ENCODE measurements around the gene SLC43A2. TPM values are rescaled to one million over a fixed set of nuclear protein-coding genes. Genes with fewer than 3 reads are reported as not detected.

Gene SLC43A2
- total RNA-seq, 1 donor from 2014 or later: 27.0 TPM

- DNase-seq (ENCODE audit: low spot score): no peak
Observed at GRCh38 chr17:1623057-1623630, 5.5 kb downstream of the SLC43A2 start.

GRCh38 chr17:1621273-1621954 lies 7.2 kb downstream of the SLC43A2 start:
- no peak for DNase-seq (ENCODE audit: low spot score)

GRCh38 chr17:1620486-1620885 lies 8.1 kb downstream of the SLC43A2 start:
- no peak for DNase-seq (ENCODE audit: low spot score)

GRCh38 chr17:1617620-1618174 lies 10.9 kb downstream of the SLC43A2 start:
- peak; percentile 58 for DNase-seq (ENCODE audit: low spot score)

GRCh38 chr17:1616101-1616500 lies 12.5 kb downstream of the SLC43A2 start:
- no peak for DNase-seq (ENCODE audit: low spot score)

GRCh38 chr17:1612400-1612799 lies 16.2 kb downstream of the SLC43A2 start:
- no peak for DNase-seq (ENCODE audit: low spot score)

GRCh38 chr17:1611715-1612114 lies 16.9 kb downstream of the SLC43A2 start:
- no peak for DNase-seq (ENCODE audit: low spot score)

- no peak for DNase-seq (ENCODE audit: low spot score)
Observed at GRCh38 chr17:1608676-1609075, 20.0 kb downstream of the SLC43A2 start.

GRCh38 chr17:1607971-1608320 lies 20.7 kb downstream of the SLC43A2 start:
- DNase-seq (ENCODE audit: low spot score): no peak

GRCh38 chr17:1606352-1606985 lies 22.2 kb downstream of the SLC43A2 start:
- DNase-seq (ENCODE audit: low spot score): no peak

GRCh38 chr17:1605681-1606351 lies 22.8 kb downstream of the SLC43A2 start:
- no peak for DNase-seq (ENCODE audit: low spot score)

- DNase-seq (ENCODE audit: low spot score): no peak
Observed at GRCh38 chr17:1604831-1605528, 23.7 kb downstream of the SLC43A2 start.

GRCh38 chr17:1601571-1601970 lies 27.1 kb downstream of the SLC43A2 start:
- DNase-seq (ENCODE audit: low spot score): no peak

- DNase-seq (ENCODE audit: low spot score): no peak
Observed at GRCh38 chr17:1598399-1599095, 30.1 kb downstream of the SLC43A2 start.

- no peak for DNase-seq (ENCODE audit: low spot score)
Observed at GRCh38 chr17:1597861-1598342, 30.7 kb downstream of the SLC43A2 start.

- DNase-seq (ENCODE audit: low spot score): no peak
Observed at GRCh38 chr17:1593630-1593931, 35.1 kb downstream of the SLC43A2 start.

- DNase-seq (ENCODE audit: low spot score): peak; percentile 52
Observed at GRCh38 chr17:1592751-1593629, 35.6 kb downstream of the SLC43A2 start.

GRCh38 chr17:1591474-1592090 lies 37.1 kb downstream of the SLC43A2 start:
- DNase-seq (ENCODE audit: low spot score): no peak

GRCh38 chr17:1590747-1591473 lies 37.7 kb downstream of the SLC43A2 start:
- DNase-seq (ENCODE audit: low spot score): no peak

Measured in mucosa of gallbladder (tissue), 1 donor.